Esophagus squamous epithelium (tissue), 5 donors: Measurements from ENCODE around the gene EXOC3L2. TPM values are rescaled to one million over a fixed set of nuclear protein-coding genes. Genes with fewer than 3 reads are reported as not detected.
"Not testable (repeated sequence)": the region's sequence is repeated elsewhere in the genome, so short reads cannot be mapped to it uniquely, and the experiment has no call there.

Experiments used
- DNase-seq: peaks from one replicate; lab custom pipeline; 2025; lab: John Stamatoyannopoulos, UW
- H3K27ac ChIP-seq, 4 donors: fragments of 200-600 bp; sonication (generic); one replicate each; pipeline ENCODE4 v1.5.1; 2016 to 2019; ENCODE audit warnings: mild to moderate bottlenecking in 1 of 4
- H3K27me3 ChIP-seq, 4 donors: fragments of 200-600 bp; sonication (generic); 1 replicate in 3 of 4; 2 replicates in 1 of 4; pipeline versions ENCODE4 v1.5.1 to v1.6.0; 2017 to 2021; ENCODE audit warnings: antibody characterized with exemption in 1 of 4
- H3K36me3 ChIP-seq, 3 donors: fragments of 200-600 bp; sonication (generic); one replicate each; pipeline ENCODE4 v1.5.1; 2016 to 2019
- H3K4me1 ChIP-seq, 3 donors: fragments of 200-600 bp; sonication (generic); one replicate each; pipeline ENCODE4 v1.5.1; 2017 to 2019
- H3K4me3 ChIP-seq, 4 donors: fragments of 200-600 bp; sonication (generic); 1 replicate in 3 of 4; 2 replicates in 1 of 4; pipeline ENCODE4 v1.5.1; 2016 to 2019; ENCODE audit warnings: mild to moderate bottlenecking in 2 of 4, moderate library complexity in 1 of 4
- H3K9me3 ChIP-seq, 3 donors: fragments of 200-600 bp; sonication (generic); one replicate each; pipeline ENCODE4 v1.5.1; 2016 to 2019
- CTCF ChIP-seq, 6 experiments: fragments of 450-650 bp in 4 of 6; fragments of 200-600 bp in 2 of 6; sonication (generic) in 2 of 6; IDR thresholded peaks; one replicate each; pipeline ENCODE4 v1.5.1; 2016 to 2019; ENCODE audit warnings: antibody characterized with exemption in 6 of 6, mild to moderate bottlenecking in 4 of 6, moderate library complexity in 4 of 6
- POLR2A ChIP-seq, 4 donors: fragments of 450-650 bp; IDR thresholded peaks; one replicate each; pipeline ENCODE4 v1.6.1; 2017; ENCODE audit warnings: antibody characterized with exemption in 4 of 4, mild to moderate bottlenecking in 4 of 4, moderate library complexity in 3 of 4
- WGBS, 2 donors: methylation state at CpG; one replicate each; pipeline ENCODE4 v1.1.5; 2018; 5-methylcytosine and 5-hydroxymethylcytosine counted together
- intact Hi-C: fragments of 100-400 bp; cut with DNase I; formaldehyde crosslinking; loops from one replicate; pipeline ENCODE4 v1.15.0; 2022
- total RNA-seq, 4 donors: library from RNA; depleted of rRNA; stranded (reverse); fragments of >200 nt; gene quantifications; one replicate each; pipeline ENCODE4 v1.1.0, GENCODE V29; 2016
- donor health status: DM: yes; HTN: yes; CAD: no.

Gene EXOC3L2
- total RNA-seq, 4 donors from 2014 or later, result 0.29 to 1.5 (median 0.80) TPM

GRCh38 chr19:45275370-45275971, 30.3 kb upstream of the EXOC3L2 start:
- H3K36me3 ChIP-seq, result peaks cover 10 to 99% (median 26%) of the 10 kb centered on the region in 3 donors
- no peaks in the 10 kb centered on the region for H3K27me3 ChIP-seq
- H3K4me1 ChIP-seq, result no peaks in the 10 kb centered on the region
- no peaks in the 10 kb centered on the region for H3K9me3 ChIP-seq
- intact Hi-C loops, result no loop called here
- no peak for TF ChIP-seq CTCF (IDR thresholded peaks at IDR 0.05)
- TF ChIP-seq POLR2A (IDR thresholded peaks at IDR 0.05), result no peak
- H3K4me3 ChIP-seq, result no peak overlapping the region
- no peak overlapping the region for H3K27ac ChIP-seq
- WGBS, 2 donors, result 66% methylated on average over 11 to 12 of the region's 12 CpGs
- no peak for DNase-seq

- intact Hi-C loops, result no loop called here
- Histone ChIP-seq H3K36me3 (peaks cover 10 to 99% (median 17%) of the 10 kb centered on the region in 3 donors), H3K4me3 (no peak overlapping the region), H3K9me3 (no peaks in the 10 kb centered on the region), H3K27ac (peak overlapping the region in 1 of 4 donors; percentile 9), H3K4me1 (no peaks in the 10 kb centered on the region), H3K27me3 (no peaks in the 10 kb centered on the region)
- TF ChIP-seq CTCF (IDR thresholded peaks at IDR 0.05), result no peak
- TF ChIP-seq POLR2A (IDR thresholded peaks at IDR 0.05), result no peak
- WGBS, 2 donors, result 84 to 88% methylated on average over 8 to 13 of the region's 14 CpGs
- no peak for DNase-seq
These were observed 28.3 kb upstream of the EXOC3L2 start for GRCh38 chr19:45273521-45273855.

DNA sequence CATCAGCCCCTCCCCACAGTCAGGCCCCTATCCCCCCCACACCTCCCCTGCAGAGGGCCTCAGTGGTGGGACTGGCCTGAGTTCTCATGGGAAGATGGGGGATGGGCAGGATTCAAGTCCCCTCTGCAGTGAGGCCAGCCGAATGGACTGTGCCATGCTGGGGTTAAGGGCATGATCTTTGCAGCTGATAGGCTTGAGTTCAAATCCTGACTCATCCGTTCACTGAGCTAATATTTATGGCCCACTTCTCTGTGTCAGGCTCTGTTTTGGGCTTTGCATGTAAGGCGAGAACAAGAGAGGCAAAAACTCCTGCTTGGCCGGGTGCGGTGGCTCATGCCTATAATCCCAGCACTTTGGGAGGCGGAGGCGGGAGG, 26.5 kb upstream of the EXOC3L2 start:
- H3K36me3 ChIP-seq, result peaks cover 0 to 99% (median 11%) of the 10 kb centered on the region in 3 donors
- no peaks in the 10 kb centered on the region for H3K4me1 ChIP-seq

DNA sequence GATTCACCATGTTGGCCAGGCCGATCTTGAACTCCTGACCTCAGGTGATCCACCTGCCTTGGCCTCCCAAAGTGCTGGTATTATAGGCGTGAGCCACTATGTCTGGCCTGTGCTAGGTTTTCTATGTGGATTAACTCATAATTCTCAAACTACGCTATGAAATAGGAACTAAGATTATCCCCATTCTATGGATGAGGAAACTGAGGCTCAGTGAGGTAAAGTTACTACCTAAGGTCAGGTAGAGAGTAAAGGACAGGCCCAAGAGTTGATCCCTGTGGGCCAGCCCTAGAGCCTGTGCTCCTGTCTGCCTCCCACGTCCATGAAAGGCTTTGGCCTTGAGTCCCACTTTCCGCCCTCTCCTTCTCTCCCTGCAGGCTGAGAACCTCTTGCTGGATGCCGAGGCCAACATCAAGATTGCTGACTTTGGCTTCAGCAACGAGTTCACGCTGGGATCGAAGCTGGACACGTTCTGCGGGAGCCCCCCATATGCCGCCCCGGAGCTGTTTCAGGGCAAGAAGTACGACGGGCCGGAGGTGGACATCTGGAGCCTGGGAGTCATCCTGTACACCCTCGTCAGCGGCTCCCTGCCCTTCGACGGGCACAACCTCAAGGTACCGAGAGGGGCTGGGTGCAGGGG, 26.0 kb upstream of the EXOC3L2 start:
- H3K27ac ChIP-seq, result no peak overlapping the region
- DNase-seq, result no peak
- H3K27me3 ChIP-seq, result no peaks in the 10 kb centered on the region
- no peak for TF ChIP-seq CTCF (IDR thresholded peaks at IDR 0.05)
- TF ChIP-seq POLR2A (IDR thresholded peaks at IDR 0.05), result no peak
- peaks cover 0 to 100% (median 11%) of the 10 kb centered on the region in 3 donors for H3K36me3 ChIP-seq
- no peaks in the 10 kb centered on the region for H3K9me3 ChIP-seq
- intact Hi-C loops, result no loop called here
- no peaks in the 10 kb centered on the region for H3K4me1 ChIP-seq
- no peak overlapping the region for H3K4me3 ChIP-seq
- WGBS, 2 donors, result 89 to 90% methylated on average over 12 to 16 of the region's 21 CpGs

More for the DNA sequence above, 26.5 kb upstream of the EXOC3L2 start:
- TF ChIP-seq POLR2A (IDR thresholded peaks at IDR 0.05) (no peak), CTCF (IDR thresholded peaks at IDR 0.05) (no peak)
- DNase-seq, result no peak
- Histone ChIP-seq H3K9me3 (no peaks in the 10 kb centered on the region), H3K27ac (no peak overlapping the region), H3K27me3 (no peaks in the 10 kb centered on the region), H3K4me3 (no peak overlapping the region)
- intact Hi-C loops, result no loop called here
- WGBS, 2 donors, result 30 to 63% methylated on average over 2 of the region's 7 CpGs

DNA sequence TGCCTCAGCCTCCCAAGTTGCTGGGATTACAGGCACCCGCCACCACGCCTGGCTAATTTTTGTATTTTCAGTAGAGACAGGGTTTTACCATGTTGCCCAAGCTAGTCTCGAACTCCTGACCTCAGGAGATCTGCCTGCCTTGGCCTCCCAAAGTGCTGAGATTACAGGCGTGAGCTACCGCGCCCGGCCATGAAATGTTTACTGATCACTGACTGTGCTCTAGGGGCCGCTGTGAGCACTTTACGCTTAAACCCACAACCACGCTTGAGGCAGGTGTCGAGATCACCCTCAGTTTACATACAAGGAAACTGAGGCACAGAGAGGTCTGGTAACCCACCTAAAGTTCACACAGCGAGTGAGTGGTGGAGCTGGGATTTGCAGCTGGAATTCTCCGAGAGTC, 24.7 kb upstream of the EXOC3L2 start:
- H3K4me1 ChIP-seq, H3K27ac ChIP-seq, H3K4me3 ChIP-seq, H3K27me3 ChIP-seq, DNase-seq, intact Hi-C loops, H3K9me3 ChIP-seq: not testable (repeated sequence)
- 94 to 100% methylated on average over 7 to 13 of the region's 13 CpGs for WGBS, 2 donors
- H3K36me3 ChIP-seq, result peaks cover 0 to 93% (median 11%) of the 10 kb centered on the region in 3 donors
